NCI-H187 treated with DMSO at 0.1 percent for 48 hours (cell line): ENCODE results near the gene DDIT3.
"Not testable (repeated sequence)": the region's sequence is repeated elsewhere in the genome, so short reads cannot be mapped to it uniquely, and the experiment has no call there.

Experiments
- DNase-seq: peaks from one replicate; lab custom pipeline; 2025; lab: John Stamatoyannopoulos, UW

DDIT3 gene

GRCh38 chr12:57525615-57526383 lies 5.5 kb upstream of the DDIT3 start:
- no peak for DNase-seq

GRCh38 chr12:57524814-57525614 lies 4.7 kb upstream of the DDIT3 start:
- DNase-seq: no peak

GRCh38 chr12:57523706-57524614 lies 3.6 kb upstream of the DDIT3 start:
- DNase-seq: no peak

- DNase-seq: no peak
These were observed 2.8 kb upstream of the DDIT3 start for GRCh38 chr12:57522887-57523705.

GRCh38 chr12:57522011-57522886 lies 1.9 kb upstream of the DDIT3 start, which contains the start of gene MBD6:
Gene MBD6, plus strand, starts transcription at chr12:57522824. Its CDS starts 1,480 bp downstream, at chr12:57524304.
- no peak for DNase-seq

GRCh38 chr12:57521525-57522010 lies 1.3 kb upstream of the DDIT3 start:
- DNase-seq: no peak

GRCh38 chr12:57519796-57520052 lies 590 bp downstream of the DDIT3 start:
- no peak for DNase-seq

- no peak for DNase-seq
These were observed 1.2 kb downstream of the DDIT3 start for GRCh38 chr12:57518920-57519795.

GRCh38 chr12:57518176-57518919 lies 2.0 kb downstream of the DDIT3 start:
- no peak for DNase-seq

GRCh38 chr12:57517718-57518117 lies 2.6 kb downstream of the DDIT3 start:
- not testable (repeated sequence) for DNase-seq

- DNase-seq: no peak
These were observed 3.1 kb downstream of the DDIT3 start for GRCh38 chr12:57517187-57517586.

- DNase-seq: no peak
These were observed 3.6 kb downstream of the DDIT3 start for GRCh38 chr12:57516617-57517153.

GRCh38 chr12:57515934-57516541 lies 4.3 kb downstream of the DDIT3 start:
- no peak for DNase-seq

- no peak for DNase-seq
These were observed 4.8 kb downstream of the DDIT3 start for GRCh38 chr12:57515408-57515933.

- DNase-seq: no peak
These were observed 5.5 kb downstream of the DDIT3 start for GRCh38 chr12:57514720-57515407.

GRCh38 chr12:57514246-57514645 lies 6.1 kb downstream of the DDIT3 start:
- not testable (repeated sequence) for DNase-seq

- not testable (repeated sequence) for DNase-seq
These were observed 6.6 kb downstream of the DDIT3 start for GRCh38 chr12:57513677-57514076.
